Measurements from ENCODE around the gene ADGRG6.

- TF ChIP-seq CTCF (tag by site-specific recombination; IDR thresholded peaks at IDR 0.05) (no peak), GLIS2 (tag by site-specific recombination; IDR thresholded peaks at IDR 0.05) (no peak), ZNF121 (tag by site-specific recombination; IDR thresholded peaks at IDR 0.05) (no peak), KLF16 (tag by site-specific recombination; IDR thresholded peaks at IDR 0.05) (no peak), ZNF302 (tag by site-specific recombination; IDR thresholded peaks at IDR 0.05; ENCODE audit: low read depth) (no peak), IKZF3 (tag by site-specific recombination; IDR thresholded peaks at IDR 0.05) (no peak), ZNF155 (tag by site-specific recombination; IDR thresholded peaks at IDR 0.05) (no peak), ZNF561 (tag by site-specific recombination; IDR thresholded peaks at IDR 0.05; ENCODE audit: borderline replicate concordance) (no peak), ZBTB8A (tag by site-specific recombination; IDR thresholded peaks at IDR 0.05) (no peak), ZNF292 (tag by site-specific recombination; IDR thresholded peaks at IDR 0.05; ENCODE audit: borderline replicate concordance, low read depth) (no peak), AEBP2 (tag by site-specific recombination; IDR thresholded peaks at IDR 0.05; ENCODE audit: borderline replicate concordance) (no peak), ZNF654 (tag by site-specific recombination; IDR thresholded peaks at IDR 0.05; ENCODE audit: low read depth) (no peak), ZNF266 (tag by site-specific recombination; IDR thresholded peaks at IDR 0.05; ENCODE audit: low read depth) (no peak), ZNF10 (tag by site-specific recombination; IDR thresholded peaks at IDR 0.05) (no peak)
Observed at GRCh38 chr6:142399739-142400138, 97.9 kb downstream of the ADGRG6 start.
